NCI-H82 (cell line): ENCODE measurements around the gene MITF.

Source experiments
- DNase-seq: peaks from one replicate; lab custom pipeline; 2025; lab: John Stamatoyannopoulos, UW

MITF gene, protein sequence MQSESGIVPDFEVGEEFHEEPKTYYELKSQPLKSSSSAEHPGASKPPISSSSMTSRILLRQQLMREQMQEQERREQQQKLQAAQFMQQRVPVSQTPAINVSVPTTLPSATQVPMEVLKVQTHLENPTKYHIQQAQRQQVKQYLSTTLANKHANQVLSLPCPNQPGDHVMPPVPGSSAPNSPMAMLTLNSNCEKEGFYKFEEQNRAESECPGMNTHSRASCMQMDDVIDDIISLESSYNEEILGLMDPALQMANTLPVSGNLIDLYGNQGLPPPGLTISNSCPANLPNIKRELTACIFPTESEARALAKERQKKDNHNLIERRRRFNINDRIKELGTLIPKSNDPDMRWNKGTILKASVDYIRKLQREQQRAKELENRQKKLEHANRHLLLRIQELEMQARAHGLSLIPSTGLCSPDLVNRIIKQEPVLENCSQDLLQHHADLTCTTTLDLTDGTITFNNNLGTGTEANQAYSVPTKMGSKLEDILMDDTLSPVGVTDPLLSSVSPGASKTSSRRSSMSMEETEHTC

DNA sequence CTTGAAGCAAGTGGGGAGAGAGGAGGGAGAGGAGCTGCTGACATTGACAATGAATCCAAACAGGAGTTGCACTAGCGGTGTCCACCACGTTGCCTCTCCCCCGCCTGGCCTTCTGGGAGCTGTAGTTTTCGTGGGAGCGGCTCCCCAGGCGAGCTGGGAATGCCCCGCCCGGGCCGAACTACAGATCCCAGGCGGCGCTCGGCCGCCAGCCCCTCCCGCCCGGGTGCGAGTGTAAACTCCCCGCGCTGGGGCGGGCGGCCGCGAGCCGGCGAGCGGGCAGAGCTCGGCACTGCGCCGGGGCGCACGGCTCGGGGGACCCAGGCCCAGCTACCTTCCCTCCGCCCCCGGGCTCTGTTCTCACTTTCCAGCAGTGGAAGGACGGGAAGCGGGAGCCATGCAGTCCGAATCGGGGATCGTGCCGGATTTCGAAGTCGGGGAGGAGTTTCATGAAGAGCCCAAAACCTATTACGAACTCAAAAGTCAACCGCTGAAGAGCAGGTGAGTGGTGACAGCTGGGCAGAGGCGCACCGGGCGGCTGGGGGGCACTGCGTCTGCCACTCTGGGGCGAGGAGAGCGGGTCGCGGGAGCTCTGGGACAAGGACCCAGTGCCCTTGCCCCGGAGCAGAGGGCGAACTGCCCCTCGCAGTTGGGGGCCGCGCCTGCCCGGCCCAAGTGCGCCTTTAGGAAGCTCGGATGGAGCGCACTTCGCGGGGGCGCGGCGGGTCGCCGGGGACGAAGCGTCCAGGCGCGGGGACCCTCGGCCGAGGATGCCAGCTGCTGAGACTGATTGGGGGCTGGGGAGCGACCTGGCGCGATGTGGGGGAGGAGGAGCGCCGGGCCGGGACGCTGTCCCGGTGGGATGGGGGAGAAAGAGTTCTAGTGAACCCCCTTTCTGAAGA is at the start of gene MITF:
Gene MITF (plus strand): TSS at position 261 of the 899 bp plus-strand sequence. CDS start 134 bp downstream, at position 395.
- peak; percentile 91 for DNase-seq

DNA sequence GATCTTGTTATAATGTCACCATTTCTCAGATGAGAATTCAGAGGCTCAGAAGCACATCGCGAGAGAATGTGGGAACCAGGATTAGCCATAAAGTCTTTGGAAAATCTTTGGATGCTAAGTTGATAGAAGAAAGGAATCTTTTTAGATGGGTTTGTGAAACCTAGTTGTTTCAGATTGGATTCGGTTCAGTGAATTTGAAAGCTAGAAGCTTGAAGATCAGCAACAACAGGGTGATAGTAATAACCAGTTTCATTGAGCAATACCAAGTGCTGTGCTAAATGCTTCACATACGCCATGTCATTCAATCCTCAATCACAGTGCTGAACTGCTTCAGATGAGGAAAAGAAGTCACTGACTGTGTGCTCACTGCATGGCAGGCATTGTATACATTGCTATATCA is 47.4 kb upstream of the MITF start:
- DNase-seq, result no peak

DNA sequence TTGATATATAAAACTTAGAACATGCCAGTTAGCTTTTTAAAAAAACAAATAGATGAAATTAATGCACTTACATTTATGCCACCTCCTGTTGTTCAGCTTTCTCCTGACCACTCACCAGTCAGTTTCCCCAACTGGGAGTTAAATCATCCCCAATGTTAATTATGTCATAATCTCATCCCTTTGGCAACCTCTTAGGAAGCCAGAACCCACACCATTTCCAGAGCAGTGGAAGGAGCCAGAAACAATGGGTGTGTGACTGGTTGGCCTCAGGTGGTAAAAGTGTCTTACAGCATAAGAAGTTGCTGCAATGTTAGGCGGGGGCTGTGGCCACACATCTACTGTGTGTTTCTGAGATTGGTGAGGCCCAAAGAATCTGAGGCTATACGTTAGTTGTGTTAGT is 46.5 kb upstream of the MITF start:
- DNase-seq, result no peak

DNA sequence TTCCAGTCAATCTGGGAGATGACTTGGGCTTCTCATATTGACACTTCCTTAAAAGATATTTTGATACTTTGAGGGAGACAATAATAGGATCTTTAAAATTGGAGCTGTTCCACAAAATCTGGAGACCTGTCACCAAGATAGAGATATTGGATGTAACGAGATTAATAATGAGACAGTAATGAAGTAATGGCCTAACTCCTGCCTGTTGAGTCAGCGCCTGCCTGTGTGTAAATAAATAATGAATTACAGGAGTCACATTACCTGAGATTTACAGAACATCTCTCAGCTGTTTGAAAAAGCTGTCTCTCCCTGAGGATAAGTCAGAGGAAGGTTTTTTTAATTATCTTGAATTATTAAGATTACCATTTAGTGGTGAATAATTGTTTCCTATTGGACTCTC is 43.8 kb upstream of the MITF start:
- peak; percentile 54 for DNase-seq

DNA sequence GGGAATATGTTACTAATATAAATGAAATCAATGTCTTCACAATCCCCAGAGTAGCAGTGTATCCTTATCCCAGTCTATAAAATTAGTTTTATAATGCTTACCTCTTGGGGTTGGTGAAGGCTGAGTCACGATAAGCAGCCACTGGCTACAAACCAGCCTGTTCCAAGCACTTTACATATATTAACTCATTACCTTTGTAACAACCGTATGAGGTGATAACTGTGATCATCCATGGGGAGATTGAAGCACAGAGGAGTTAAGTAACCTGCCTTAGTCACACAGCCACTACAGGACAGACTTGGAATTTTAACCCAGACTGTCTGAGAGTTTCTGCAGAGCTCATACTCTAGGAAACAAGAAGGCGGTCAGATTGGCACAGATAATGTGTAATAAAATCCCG is 43.3 kb upstream of the MITF start:
- DNase-seq, result no peak

DNA sequence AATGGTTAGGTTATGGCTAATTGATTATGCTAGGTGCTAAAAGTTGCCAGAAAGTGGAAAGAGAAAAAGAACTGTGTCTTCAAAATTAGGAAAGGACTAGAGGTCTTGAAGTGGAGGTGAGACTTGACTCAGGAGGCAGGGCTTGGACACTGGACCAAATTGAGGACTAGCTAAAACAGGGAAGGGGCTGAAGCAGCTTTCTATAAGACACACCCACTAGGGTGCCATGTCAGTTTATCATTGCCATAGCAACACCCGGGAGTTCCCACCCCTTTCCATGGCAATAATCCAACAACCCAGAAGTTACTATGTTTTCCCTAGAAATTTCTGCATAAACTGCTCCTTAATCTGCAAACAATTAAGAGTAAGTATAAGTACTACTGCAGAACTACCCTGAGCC is 42.9 kb upstream of the MITF start:
- DNase-seq, result peak; percentile 24

- DNase-seq, result no peak
Observed at GRCh38 chr3:69697381-69697780, 41.9 kb upstream of the MITF start.

GRCh38 chr3:69698728-69699127 is 40.5 kb upstream of the MITF start:
- DNase-seq, result no peak

DNA sequence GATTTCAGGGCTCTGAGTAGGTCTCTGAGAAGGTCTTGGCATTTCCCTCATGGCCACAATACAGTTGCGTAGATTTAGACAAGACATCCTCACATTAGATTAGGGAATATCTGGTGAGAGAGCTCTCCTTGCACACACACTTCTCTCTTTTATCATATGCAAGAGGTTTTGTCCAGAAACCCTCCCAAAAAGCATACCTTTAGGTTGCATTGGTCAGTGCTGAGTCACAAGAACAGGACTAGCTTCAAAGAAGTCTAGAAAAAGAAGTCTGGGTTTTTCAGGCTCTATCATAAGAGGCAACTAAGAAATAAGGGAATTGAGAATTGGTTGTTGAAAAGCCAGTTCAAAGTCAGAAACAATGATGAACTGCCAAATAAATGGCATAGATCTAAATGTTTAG is 40.1 kb upstream of the MITF start:
- no peak for DNase-seq

GRCh38 chr3:69700949-69701348 is 38.3 kb upstream of the MITF start:
- DNase-seq, result no peak

DNA sequence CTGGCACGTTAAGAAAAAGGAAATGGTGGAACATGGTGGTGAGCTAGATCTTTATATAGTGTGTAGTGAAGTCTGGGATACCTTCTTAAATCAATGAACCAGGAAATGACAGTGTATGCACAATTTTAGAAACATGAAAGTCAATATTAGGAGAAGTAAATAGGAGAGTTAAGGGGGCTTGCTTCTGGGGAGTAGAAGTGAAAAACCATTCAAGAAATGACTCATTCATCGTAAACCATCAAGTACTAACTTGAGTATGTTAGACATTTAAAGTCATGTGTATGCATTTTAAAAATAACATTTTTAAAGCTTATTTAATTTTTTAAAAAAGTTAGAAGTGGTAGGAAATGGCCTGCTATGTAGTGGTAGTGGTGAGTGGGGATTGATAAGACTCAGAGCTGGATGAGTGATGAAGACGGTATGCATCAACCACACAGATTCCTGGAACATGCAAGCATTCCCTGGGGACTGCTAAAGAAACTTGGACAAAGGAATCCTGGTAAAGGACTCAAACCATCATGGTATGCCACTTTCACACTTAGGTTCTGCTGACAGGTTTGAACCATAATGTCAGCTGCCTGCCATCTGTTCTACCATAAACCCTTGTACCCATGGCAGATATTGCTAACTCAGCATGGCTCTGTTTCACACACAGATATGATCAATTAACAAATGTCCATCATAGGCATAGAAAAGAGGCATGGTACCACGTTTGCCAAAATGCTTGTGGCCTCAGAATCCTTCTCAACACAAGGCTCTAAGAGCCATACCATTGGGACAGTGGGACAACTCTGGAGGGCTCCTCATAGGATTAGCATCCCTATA is 28.9 kb upstream of the MITF start:
- DNase-seq, result no peak

DNA sequence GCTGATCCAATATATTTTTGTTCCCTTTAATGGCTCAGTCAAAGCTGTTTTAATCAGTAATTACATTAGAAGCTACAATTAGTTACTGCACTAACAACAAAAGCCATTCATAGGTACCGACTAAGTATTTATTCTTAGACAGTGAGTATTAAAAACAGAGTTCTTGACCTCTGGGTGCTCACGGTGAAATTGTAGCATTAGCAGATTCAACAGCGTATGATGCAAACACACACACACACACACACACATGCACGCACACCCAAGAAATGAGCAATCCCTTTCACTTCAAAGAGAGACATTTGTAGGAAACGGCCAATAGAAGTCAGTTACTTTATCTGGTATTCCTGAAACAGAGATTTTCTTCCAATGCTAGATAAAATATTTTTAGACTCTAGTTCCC is 27.0 kb upstream of the MITF start:
- no peak for DNase-seq

DNA sequence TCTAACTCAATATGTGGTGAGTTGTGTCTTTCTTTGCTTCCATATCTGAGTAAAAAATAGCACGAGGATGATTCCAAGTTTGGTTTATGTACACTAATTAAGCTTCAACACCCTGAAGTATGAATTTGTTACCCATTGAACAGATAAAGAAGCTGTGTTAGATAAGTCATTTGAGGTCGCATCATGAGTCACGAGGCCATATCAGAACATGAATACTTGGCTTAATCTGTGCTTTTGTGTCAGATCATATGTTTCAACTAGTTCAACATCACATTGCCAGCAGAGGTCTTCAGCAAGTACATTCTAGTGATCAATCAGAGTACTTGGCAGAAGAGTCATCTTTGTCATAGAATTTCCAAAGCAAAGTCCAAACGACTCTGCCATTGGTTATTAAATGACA is 26.3 kb upstream of the MITF start:
- no peak for DNase-seq

DNA sequence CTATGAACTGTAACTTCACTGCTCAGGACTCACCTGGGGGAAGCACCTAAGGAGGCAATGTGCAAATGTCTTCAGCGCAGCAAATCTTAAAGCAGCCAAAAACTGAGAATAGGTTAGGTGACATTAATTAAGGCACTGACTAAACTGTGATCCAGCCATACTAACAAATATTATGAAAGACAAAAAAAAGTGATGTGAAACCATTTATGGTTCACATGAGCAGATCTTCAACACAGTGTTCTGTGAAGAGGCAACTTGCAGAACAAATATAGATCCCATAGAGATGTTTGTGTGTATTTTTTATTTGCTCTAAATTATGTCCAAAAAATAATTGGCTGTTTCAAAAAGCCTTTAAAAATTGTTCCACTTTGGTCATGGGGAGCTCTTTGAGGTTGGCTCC is 24.1 kb upstream of the MITF start:
- no peak for DNase-seq

- DNase-seq, result no peak
Observed at GRCh38 chr3:69716119-69716518, 23.1 kb upstream of the MITF start.

GRCh38 chr3:69718866-69719586 is 20.2 kb upstream of the MITF start:
- DNase-seq, result peak; percentile 25

GRCh38 chr3:69719587-69720122 is 19.6 kb upstream of the MITF start:
- DNase-seq, result no peak

- DNase-seq, result no peak
Observed at GRCh38 chr3:69720824-69721223, 18.4 kb upstream of the MITF start.

DNA sequence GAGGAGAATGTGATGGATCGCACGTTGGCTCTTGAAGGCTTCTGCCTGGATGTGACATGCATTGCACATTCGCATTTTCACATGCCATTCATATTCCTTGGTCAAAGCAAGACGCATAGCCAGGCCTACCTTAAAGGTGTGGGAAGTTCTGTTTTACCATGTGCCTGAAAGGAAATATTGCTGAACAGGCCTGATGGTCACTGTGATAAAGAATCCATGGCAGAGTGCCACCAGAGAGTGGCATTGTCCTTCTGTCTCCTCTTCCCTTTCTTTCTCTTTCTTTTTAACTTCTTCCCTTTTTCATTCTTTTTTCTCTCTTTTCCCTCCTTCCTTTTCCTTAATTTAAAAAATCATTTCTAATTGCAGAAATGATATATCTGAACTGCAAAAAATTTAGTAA is 15.9 kb upstream of the MITF start:
- DNase-seq, result no peak

DNA sequence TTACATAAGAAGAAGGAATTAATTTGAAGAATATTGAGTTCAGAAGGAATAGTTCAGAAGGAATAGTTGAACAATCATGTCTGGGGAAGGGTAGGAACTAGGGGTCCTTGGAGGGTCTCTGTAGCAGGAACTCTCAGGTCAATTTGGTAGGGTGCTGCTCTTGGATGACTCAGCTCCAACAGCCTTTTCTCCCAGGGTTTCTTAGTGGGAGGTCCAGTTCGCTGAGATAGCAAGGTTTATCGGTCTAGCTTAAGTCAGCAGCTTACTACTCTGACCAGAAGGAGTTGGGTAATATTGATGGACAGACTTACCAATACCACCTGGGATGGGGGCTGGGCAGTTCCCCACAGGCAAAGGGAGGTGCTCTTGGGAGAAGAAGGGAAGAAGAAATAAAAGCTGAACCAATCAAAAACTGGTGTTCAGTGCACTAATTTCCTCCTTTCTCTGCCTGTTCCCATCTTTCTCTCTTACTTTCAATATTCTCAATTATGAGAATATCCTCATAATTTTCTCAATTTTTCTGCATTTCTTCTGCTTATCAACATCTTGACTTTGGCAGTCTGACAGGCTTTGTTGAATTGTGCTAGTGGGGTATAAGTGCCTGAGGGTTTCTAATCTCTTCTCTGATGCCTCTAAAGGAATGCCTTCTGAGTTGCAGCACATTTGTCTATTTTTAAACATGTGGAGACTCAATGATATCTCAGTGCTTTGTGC is 14.4 kb upstream of the MITF start:
- DNase-seq, result peak; percentile 4
